Endometrial microvascular endothelial cells (primary cell): ENCODE results near the gene NKX2-3. TPM values are rescaled to one million over a fixed set of nuclear protein-coding genes. Genes with fewer than 3 reads are reported as not detected.

Experiments
- in situ Hi-C: cut with HindIII; loops from 2 replicates; pipeline ENCODE4 v1.10.0; 2017; ENCODE audit warnings: low sequenced_read_pairs, low pct_unique_long_range_greater_than_20kb; ENCODE audit errors: inconsistent ontology term
- total RNA-seq: library from RNA; depleted of rRNA; stranded (reverse); fragments of >200 nt; gene quantifications from one replicate; pipeline ENCODE4 v1.2.3, GENCODE V29; 2015; ENCODE audit errors: inconsistent ontology term

The NKX2-3 gene
- total RNA-seq, 1 donor from 2014 or later, result not detected

DNA sequence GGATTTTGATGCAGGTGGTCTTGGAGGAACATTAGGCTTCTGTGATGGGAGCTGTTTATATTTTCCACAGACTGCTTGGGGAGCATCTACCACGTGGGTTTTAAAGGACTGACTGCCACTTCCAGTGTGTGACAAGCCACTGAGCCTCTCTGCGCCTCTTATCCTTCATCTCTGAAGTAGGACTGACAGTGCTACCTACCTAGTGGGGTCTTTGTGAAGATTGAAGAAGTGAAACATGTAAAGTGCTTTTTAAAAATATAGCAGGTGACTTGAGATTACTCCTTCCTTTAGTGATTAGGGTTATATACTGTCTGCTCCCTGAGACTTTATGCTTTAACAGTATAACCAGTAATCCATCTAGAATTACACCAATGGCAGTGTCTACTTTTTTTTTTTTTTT is 29.9 kb downstream of the NKX2-3 start:
- in situ Hi-C loops, result no loop called here

DNA sequence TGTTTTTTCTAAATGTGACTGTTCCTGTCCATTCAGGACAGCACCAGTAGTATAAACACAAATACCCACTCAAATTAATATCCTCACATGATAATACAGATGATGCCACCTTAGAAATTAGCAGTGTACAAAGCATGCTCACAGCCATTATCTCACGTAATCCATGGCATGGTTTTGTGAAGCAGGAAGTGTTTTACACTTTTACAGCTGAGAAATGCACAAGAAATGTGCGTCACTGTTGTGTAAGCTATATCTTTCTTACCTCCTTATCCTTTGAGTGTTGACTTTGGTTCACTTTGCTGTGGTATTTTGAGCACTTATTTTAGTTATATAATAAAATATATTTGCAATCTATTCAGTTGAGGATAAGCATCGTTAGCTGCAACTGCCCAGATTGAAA is 31.6 kb downstream of the NKX2-3 start:
- in situ Hi-C loops, result no loop called here

DNA sequence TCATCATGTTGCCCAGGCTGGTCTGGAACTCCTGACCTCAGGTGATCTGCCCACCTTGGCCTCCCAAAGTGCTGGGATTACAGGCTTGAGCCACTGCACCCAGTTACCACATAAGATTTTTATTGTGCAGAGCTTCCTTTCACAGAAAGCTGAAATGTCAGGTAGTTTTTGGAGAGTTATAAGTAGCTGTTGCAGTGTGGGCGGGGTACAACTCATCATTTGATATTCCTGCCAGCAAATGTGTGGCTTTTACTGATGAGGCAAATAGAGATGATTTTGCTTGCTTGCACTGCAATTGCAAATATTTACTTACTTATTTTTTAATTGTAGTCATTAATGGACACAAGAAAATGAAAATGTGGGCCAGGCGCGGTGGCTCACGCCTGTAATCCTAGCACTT is 32.4 kb downstream of the NKX2-3 start:
- in situ Hi-C loops, result no loop called here

DNA sequence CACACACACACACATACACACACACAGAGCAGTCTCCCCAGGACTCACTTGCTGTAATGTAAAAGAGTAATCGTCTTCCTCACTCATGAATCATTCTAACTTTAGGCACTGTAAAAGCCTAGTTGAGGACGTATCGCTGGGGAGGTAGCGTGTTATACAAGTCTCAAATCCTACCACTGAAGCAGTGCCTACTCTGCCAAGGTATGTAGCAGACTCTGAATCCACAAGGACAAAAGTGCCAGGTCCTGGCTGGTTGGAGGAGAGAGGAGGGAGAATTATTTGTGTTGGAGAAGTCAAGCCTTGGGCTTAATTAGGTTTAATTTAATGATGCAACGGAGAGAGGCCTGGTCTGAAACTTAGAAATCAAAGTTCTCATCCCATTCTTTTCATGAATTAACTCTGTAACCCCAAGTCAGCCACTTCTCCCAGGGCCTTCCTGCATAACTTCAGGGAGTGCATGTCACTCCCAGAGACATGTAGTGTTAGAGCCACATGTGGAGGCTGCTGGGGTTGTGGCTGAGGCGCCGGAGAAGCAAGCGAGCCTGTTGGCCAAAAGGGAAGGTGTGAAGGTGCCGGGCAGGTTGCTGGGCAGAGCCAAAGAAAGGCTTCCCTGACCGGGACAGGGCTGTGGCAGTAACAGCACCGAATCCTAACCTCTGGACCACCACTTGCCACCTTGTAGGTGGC is 36.7 kb downstream of the NKX2-3 start:
- in situ Hi-C loops, result no loop called here

DNA sequence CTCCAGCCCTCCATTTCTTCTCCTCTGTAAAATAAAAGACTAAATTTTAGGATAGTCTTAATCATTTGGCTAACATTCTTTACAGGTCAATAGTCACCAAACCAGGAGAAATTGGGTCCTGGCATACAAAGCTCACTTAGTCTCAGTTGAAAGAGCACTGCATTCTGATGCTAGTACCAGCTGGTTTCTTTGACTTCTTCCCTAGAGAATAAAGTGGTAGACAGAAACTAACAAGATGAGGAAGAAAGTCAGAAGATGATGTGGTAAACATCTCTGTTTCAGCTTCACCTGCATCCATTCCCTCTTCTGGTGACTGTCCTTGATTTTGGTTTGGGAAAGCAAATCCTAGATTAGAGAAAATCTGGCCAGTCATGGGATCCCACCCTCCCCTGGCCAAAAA is 37.2 kb downstream of the NKX2-3 start:
- in situ Hi-C loops, result no loop called here

DNA sequence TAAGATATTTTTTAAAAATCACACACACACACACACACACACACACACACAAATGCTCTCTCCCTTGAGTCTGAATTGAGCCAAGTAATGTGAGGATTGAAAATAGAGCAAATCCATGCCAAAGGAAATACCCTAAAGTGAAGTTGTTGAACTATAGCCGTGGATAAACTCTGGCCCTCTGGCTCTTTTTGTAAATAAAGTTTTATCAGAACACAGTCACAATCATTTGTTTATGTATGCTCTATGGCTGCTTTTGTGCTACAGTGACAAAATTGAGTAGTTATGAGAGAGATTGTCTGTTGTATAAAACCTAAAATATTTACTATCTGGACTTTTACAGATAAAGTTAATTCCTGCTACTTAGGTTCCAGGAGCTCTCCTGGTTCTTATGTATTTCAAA is 39.1 kb downstream of the NKX2-3 start:
- in situ Hi-C loops, result no loop called here

DNA sequence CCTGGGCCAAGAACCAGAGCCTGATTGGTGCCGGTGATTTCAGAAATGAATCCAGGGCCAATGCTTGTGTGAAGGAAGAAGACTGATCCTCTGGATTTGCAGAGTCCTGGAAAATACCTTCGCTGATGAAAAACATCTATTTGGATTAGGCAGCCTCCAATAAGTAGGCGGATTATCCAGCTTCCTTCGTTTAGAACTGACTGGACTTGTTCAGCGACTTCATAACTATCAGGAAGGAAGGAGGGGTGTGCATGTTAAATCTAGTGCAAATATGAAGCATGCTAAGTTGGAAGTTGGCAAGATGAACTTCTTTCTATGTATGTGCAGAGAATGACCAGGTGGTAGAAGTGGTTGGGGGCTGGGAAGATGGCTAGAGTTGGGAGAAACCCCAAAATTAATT is 41.0 kb downstream of the NKX2-3 start:
- in situ Hi-C loops, result no loop called here

DNA sequence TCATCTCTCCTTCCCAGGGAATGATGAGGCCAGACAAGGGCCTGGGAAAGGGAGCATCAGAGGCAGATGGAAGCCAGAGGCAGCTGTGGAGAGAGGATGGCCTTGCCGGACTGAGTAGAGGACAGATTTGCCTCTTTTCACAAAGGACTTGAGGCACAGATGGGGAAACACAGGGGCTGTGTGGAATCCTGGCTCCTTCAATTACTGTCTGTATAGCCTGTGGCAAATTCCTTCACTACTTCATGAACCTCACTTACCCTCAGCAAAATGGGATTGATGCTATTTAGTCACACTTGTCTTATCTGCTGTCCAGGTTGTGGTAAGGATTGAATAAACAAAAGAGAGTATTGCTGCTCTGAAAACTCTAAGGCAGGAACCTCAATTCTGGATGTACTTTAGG is 47.2 kb downstream of the NKX2-3 start:
- in situ Hi-C loops, result no loop called here

DNA sequence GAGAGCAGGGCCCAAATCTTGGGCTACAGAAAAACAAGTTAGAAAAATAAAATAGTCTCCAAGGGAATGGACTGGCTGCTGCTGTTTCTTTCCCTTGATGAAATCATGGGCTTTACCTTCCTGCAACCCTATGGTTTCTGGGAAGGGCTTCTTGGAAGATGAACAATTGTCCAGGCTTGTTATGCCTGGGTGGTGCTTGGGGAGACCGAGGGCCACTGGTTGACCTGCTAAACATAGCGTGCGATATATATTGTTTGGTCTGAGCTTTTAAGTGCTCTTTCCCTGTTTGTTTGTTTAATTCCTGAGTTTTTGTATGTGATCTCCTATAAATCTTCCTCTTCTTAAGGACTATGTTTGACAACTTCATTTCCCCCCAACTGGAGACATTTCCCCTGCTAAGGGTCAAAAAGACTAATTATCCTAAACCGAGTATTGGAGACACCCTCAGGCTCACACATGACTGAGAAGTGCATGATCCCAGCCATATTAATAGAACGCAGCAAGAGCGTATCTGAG is 49.6 kb downstream of the NKX2-3 start:
- in situ Hi-C loops, result no loop called here

DNA sequence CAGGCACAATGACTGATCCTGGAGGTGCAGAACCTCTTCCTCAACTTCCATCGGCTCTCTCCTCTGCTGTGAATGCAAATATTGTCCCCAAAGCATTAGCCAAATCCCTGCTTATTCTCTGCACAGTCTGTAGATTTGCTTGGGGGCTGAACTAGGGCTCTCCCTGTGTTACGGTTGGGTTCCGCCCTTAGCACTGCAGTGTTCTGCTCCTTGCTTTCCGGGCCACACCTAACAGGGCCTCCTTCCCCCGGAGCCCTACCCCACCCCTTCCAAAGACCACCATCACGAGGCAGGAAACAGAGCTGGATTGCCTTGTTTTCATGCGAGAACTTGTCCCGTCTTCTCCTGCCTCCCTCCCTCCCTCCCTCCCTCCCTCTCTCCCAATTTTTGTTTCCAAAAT is 50.9 kb downstream of the NKX2-3 start:
- in situ Hi-C loops, result no loop called here

Other genes starting within 250 kb of the NKX2-3 start
- gene CNNM1, start 203.6 kb upstream of the NKX2-3 start, total RNA-seq, result not detected
- 29.2 TPM for gene GOT1, start 102.3 kb upstream of the NKX2-3 start, total RNA-seq
- gene SLC25A28, start 87.5 kb downstream of the NKX2-3 start, total RNA-seq, result 14.7 TPM
- 18.8 TPM for gene ENTPD7, start 126.6 kb downstream of the NKX2-3 start, total RNA-seq
- 39.1 TPM for gene COX15, start 199.2 kb downstream of the NKX2-3 start, total RNA-seq
- gene CUTC, start 199.3 kb downstream of the NKX2-3 start, total RNA-seq, result 33.2 TPM
- gene ABCC2, start 249.7 kb downstream of the NKX2-3 start, total RNA-seq, result 0.65 TPM